ENCODE measurements around the gene TMEM154. TPM values are rescaled to one million over a fixed set of nuclear protein-coding genes. Genes with fewer than 3 reads are reported as not detected.

Gene TMEM154
- polyA plus RNA-seq, 1 donor (not counting 4 experiments of a cell fraction or from before 2014, with no cell fraction given): 106 TPM

DNA sequence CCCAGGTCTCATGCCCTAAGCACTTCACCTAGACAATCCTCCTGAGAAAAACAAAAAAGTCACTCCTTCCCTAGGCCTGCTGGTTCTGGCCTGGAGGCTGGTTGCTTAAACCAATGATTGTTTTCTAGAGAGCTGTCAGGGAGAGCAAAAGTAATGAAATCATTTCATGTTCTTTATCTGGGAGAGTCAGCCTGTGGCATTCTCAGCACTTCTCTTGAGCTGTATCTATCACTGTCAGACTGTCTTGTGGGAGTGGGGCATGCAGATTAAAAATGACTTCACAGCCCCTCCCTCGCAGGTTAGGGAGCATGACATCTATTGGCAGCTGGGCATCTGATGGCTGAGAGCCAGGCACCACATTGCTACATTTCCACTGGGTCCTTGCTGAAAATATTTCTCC lies 20.4 kb upstream of the TMEM154 start:
- Histone ChIP-seq H3K9me3 (ENCODE audit: control insufficient read depth, low read depth, low read length) (peaks cover 1% of the 10 kb centered on the region), H3K9me1 (ENCODE audit: control insufficient read depth, extremely low read depth, insufficient read depth, low read length) (no peaks in the 10 kb centered on the region), H3K4me2 (ENCODE audit: control insufficient read depth, extremely low read depth, insufficient read depth, low read depth, low read length) (peak overlapping the region; percentile 51), H3K27me3 (ENCODE audit: control insufficient read depth, extremely low read depth, insufficient read depth, low read length) (no peaks in the 10 kb centered on the region), H3K27ac (ENCODE audit: control insufficient read depth, insufficient read depth, low read length) (peak overlapping the region; percentile 22), H3K4me1 (ENCODE audit: control insufficient read depth, extremely low read depth, insufficient read depth, low read length) (peaks cover 38% of the 10 kb centered on the region), H3K36me3 (ENCODE audit: control insufficient read depth in 2 of 2, extremely low read depth in 1 of 2, insufficient read depth in 2 of 2, low read length in 2 of 2) (no peaks in the 10 kb centered on the region), H3K4me3 (ENCODE audit: control insufficient read depth in 2 of 3, extremely low read depth in 1 of 3, insufficient read depth in 2 of 3, low read depth in 1 of 3, low read length in 3 of 3) (no peak overlapping the region), H3K79me2 (ENCODE audit: control insufficient read depth, insufficient read depth, low read length) (no peaks in the 10 kb centered on the region), H2AFZ (ENCODE audit: control insufficient read depth, low read length) (peak overlapping the region; percentile 1), H3K9ac (ENCODE audit: control insufficient read depth, extremely low read depth, insufficient read depth, low read length) (peak overlapping the region; percentile 9), H4K20me1 (ENCODE audit: control insufficient read depth, extremely low read depth, insufficient read depth, low read length) (no peaks in the 10 kb centered on the region)
- TF ChIP-seq, protein P1, sequence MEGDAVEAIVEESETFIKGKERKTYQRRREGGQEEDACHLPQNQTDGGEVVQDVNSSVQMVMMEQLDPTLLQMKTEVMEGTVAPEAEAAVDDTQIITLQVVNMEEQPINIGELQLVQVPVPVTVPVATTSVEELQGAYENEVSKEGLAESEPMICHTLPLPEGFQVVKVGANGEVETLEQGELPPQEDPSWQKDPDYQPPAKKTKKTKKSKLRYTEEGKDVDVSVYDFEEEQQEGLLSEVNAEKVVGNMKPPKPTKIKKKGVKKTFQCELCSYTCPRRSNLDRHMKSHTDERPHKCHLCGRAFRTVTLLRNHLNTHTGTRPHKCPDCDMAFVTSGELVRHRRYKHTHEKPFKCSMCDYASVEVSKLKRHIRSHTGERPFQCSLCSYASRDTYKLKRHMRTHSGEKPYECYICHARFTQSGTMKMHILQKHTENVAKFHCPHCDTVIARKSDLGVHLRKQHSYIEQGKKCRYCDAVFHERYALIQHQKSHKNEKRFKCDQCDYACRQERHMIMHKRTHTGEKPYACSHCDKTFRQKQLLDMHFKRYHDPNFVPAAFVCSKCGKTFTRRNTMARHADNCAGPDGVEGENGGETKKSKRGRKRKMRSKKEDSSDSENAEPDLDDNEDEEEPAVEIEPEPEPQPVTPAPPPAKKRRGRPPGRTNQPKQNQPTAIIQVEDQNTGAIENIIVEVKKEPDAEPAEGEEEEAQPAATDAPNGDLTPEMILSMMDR (optimal IDR thresholded peaks at IDR 0.05 in 1 of 3, IDR thresholded peaks at IDR 0.05 in 1 of 3, conservative IDR thresholded peaks at IDR 0.05 in 1 of 3; ENCODE audit: extremely low read depth in 1 of 3, insufficient read depth in 2 of 3, low read length in 3 of 3): no peak
- FAIRE-seq: peak; percentile 91
- DNase-seq (ENCODE audit: low read depth, low spot score): no peak
- dilution Hi-C loops (cut with MboI; ENCODE audit: extremely low pct_ligation_motif_present, low sequenced_read_pairs): no loop called here

DNA sequence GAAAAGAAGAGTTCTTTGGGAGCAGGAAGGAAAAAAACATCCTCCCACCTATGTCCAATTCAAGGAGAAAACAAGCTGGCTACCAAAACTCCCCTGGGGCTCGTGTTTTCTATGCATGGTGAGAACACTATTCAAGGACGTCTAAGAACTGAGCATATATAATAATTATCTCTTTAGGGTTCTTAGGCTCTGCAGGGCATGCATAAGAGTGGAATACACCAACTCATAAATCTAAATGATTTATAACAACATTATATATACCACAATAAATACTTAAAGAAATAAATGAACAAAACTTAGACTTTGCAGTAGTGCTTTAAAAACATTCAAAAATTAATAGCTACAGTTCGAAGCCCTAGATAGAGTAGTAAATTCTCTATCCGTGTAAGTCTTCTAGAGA lies 19.5 kb upstream of the TMEM154 start:
- Histone ChIP-seq H3K4me3 (ENCODE audit: control insufficient read depth in 2 of 3, extremely low read depth in 1 of 3, insufficient read depth in 2 of 3, low read depth in 1 of 3, low read length in 3 of 3) (no peak overlapping the region), H3K4me2 (ENCODE audit: control insufficient read depth, extremely low read depth, insufficient read depth, low read depth, low read length) (no peak overlapping the region), H3K27ac (ENCODE audit: control insufficient read depth, insufficient read depth, low read length) (no peak overlapping the region), H3K36me3 (ENCODE audit: control insufficient read depth in 2 of 2, extremely low read depth in 1 of 2, insufficient read depth in 2 of 2, low read length in 2 of 2) (no peaks in the 10 kb centered on the region), H3K4me1 (ENCODE audit: control insufficient read depth, extremely low read depth, insufficient read depth, low read length) (peaks cover 41% of the 10 kb centered on the region), H4K20me1 (ENCODE audit: control insufficient read depth, extremely low read depth, insufficient read depth, low read length) (no peaks in the 10 kb centered on the region), H3K9me3 (ENCODE audit: control insufficient read depth, low read depth, low read length) (no peaks in the 10 kb centered on the region), H3K27me3 (ENCODE audit: control insufficient read depth, extremely low read depth, insufficient read depth, low read length) (no peaks in the 10 kb centered on the region), H2AFZ (ENCODE audit: control insufficient read depth, low read length) (no peak overlapping the region), H3K9ac (ENCODE audit: control insufficient read depth, extremely low read depth, insufficient read depth, low read length) (no peak overlapping the region), H3K79me2 (ENCODE audit: control insufficient read depth, insufficient read depth, low read length) (no peaks in the 10 kb centered on the region), H3K9me1 (ENCODE audit: control insufficient read depth, extremely low read depth, insufficient read depth, low read length) (no peaks in the 10 kb centered on the region)
- no peak for FAIRE-seq
- no peak for DNase-seq (ENCODE audit: low read depth, low spot score)
- no peak for TF ChIP-seq EZH2 (IDR thresholded peaks at IDR 0.05; ENCODE audit: low read length)
- TF ChIP-seq, protein P1 (optimal IDR thresholded peaks at IDR 0.05 in 1 of 3, IDR thresholded peaks at IDR 0.05 in 1 of 3, conservative IDR thresholded peaks at IDR 0.05 in 1 of 3; ENCODE audit: extremely low read depth in 1 of 3, insufficient read depth in 2 of 3, low read length in 3 of 3): no peak
- dilution Hi-C loops (cut with MboI; ENCODE audit: extremely low pct_ligation_motif_present, low sequenced_read_pairs): no loop called here
